Progenitor cell of endocrine pancreas (in vitro differentiated cells): ENCODE measurements around the gene ROBO2. TPM values are rescaled to one million over a fixed set of nuclear protein-coding genes. Genes with fewer than 3 reads are reported as not detected.

Source experiments
- DNase-seq: peaks from one replicate; pipeline ENCODE4 v3.0.0; 2021; ENCODE audit warnings: low spot score; ENCODE audit not compliant: unreplicated experiment
- H3K27ac Mint-ChIP-seq: 2 replicates; pipeline ENCODE4 v1.8.0; 2021; ENCODE audit warnings: mild to moderate bottlenecking, moderate library complexity, mixed read lengths
- H3K27me3 Mint-ChIP-seq: 2 replicates; pipeline ENCODE4 v1.8.0; 2021; ENCODE audit warnings: mixed read lengths
- H3K36me3 Mint-ChIP-seq: 2 replicates; pipeline ENCODE4 v1.8.0; 2022; ENCODE audit warnings: mixed read lengths; ENCODE audit not compliant: insufficient read depth
- H3K4me1 Mint-ChIP-seq: 2 replicates; pipeline ENCODE4 v1.8.0; 2021; ENCODE audit warnings: low read depth, mixed read lengths
- H3K4me3 Mint-ChIP-seq: 2 replicates; pipeline ENCODE4 v1.8.0; 2021; ENCODE audit warnings: low read depth, mild to moderate bottlenecking, moderate library complexity, mixed read lengths
- H3K9me3 Mint-ChIP-seq: 2 replicates; pipeline ENCODE4 v1.8.0; 2021; ENCODE audit warnings: low read depth, mixed read lengths
- CTCF ChIP-seq: fragments of 200-600 bp; sonication (generic); IDR thresholded peaks from one replicate; pipeline ENCODE4 v1.5.0; 2021; ENCODE audit warnings: antibody characterized with exemption, mild to moderate bottlenecking; ENCODE audit not compliant: unreplicated experiment
- total RNA-seq: library from RNA; stranded (reverse); gene quantifications from 2 replicates; pipeline ENCODE4 v1.2.1, GENCODE V29; 2021

ROBO2 gene
- total RNA-seq, 1 donor from 2014 or later, result 75.2 TPM

DNA sequence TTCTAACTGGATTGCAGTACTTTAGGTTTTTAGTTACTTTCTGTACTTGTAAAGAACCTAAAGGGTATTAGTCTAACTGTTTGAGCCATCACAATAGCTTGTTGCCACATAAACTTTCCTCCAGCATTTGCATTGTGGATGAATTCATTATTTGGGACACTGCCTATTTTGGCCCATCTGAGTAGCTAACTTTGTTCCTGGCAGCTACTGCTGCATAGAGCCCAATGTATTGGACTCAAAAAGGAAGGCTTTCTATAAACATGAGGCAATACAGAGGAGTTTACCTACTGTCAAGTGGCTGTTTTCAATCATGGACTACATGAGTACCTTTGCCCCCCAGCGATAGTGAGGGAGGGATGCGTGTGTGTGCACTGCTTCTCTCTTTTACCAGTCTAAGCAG, 1.9 kb downstream of the ROBO2 start:
- H3K9me3 Mint-ChIP-seq, result peaks cover 1% of the 10 kb centered on the region
- peaks cover 5% of the 10 kb centered on the region for H3K36me3 Mint-ChIP-seq
- TF ChIP-seq CTCF, result no peak
- peak overlapping the region; percentile 83 for H3K4me3 Mint-ChIP-seq
- no peaks in the 10 kb centered on the region for H3K27me3 Mint-ChIP-seq
- peaks cover 29% of the 10 kb centered on the region for H3K4me1 Mint-ChIP-seq
- H3K27ac Mint-ChIP-seq, result no peak overlapping the region
- no peak for DNase-seq

DNA sequence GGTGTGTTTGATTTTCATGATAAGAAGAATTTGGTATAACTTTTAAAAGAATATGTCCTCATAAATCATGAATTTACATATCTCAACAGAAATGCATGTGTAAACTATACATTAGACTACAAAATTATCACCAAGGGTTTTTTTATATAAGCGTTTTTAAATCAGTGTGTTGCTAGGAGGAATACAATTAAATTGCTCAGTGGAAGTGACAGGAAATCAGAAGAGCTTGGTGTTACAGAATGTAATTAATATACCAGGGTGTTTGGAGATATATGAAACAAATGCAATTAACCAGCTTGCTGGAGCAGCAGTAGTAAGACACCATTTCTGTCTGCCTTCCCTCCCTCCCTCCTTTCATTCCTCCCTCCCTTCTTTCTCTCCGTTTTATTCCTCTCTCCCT, 2.4 kb downstream of the ROBO2 start:
- peak overlapping the region; percentile 82 for H3K27ac Mint-ChIP-seq
- no peak for TF ChIP-seq CTCF
- H3K9me3 Mint-ChIP-seq, result peaks cover 3% of the 10 kb centered on the region
- peaks cover 29% of the 10 kb centered on the region for H3K4me1 Mint-ChIP-seq
- no peak for DNase-seq
- H3K27me3 Mint-ChIP-seq, result no peaks in the 10 kb centered on the region
- peak overlapping the region; percentile 83 for H3K4me3 Mint-ChIP-seq
- peaks cover 6% of the 10 kb centered on the region for H3K36me3 Mint-ChIP-seq

DNA sequence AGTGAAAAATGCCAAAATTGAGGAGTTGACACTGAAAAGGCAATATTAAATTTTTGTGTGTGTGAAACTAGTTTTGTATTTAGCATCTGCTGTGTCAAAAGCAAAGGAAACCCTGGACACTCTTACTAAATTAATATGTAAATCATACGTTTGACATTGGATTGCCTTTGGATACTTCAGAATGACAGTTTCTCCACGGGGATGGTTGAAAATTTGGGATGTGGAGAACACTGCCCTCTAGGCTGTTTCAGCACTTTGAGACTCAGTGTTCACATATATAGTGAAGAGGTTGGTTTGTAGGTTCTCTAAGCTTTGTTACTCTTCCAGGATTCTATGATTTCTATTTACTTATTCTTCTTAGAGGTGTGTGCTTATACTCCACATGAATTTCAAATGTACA, 3.0 kb downstream of the ROBO2 start:
- TF ChIP-seq CTCF, result peak; percentile 58

DNA sequence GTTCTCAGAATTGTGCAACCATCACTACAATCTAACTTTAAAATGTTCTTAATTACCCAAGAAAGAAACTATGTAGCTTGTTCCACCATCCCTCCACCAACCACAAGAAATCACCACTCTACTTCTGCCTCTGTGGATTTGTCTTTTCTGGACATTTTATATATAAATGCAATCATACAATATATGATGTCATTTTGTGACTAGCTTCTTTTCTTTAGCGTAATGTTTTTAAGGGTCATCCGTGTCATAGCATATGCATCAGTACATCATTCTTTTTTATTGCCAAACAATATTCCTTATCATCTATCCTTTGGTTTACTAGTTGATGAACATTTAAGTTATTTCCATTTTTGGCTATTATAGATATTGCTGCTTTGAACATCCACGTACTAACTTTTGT, 5.8 kb downstream of the ROBO2 start:
- peaks cover 6% of the 10 kb centered on the region for H3K9me3 Mint-ChIP-seq
- H3K27ac Mint-ChIP-seq, result no peak overlapping the region
- no peak for TF ChIP-seq CTCF
- H3K36me3 Mint-ChIP-seq, result peaks cover 8% of the 10 kb centered on the region
- H3K27me3 Mint-ChIP-seq, result no peaks in the 10 kb centered on the region
- H3K4me3 Mint-ChIP-seq, result no peak overlapping the region
- no peak for DNase-seq
- H3K4me1 Mint-ChIP-seq, result peaks cover 26% of the 10 kb centered on the region

More for the DNA sequence above, 3.0 kb downstream of the ROBO2 start:
- Mint-ChIP-seq H3K27me3 (no peaks in the 10 kb centered on the region), H3K36me3 (peaks cover 6% of the 10 kb centered on the region), H3K27ac (peak overlapping the region; percentile 82), H3K9me3 (peaks cover 3% of the 10 kb centered on the region), H3K4me3 (peak overlapping the region; percentile 83), H3K4me1 (peaks cover 28% of the 10 kb centered on the region)
- DNase-seq, result no peak

- peaks cover 31% of the 10 kb centered on the region for H3K4me1 Mint-ChIP-seq
- H3K9me3 Mint-ChIP-seq, result peaks cover 6% of the 10 kb centered on the region
- no peak for DNase-seq
- peaks cover 8% of the 10 kb centered on the region for H3K36me3 Mint-ChIP-seq
- no peak overlapping the region for H3K4me3 Mint-ChIP-seq
- no peak overlapping the region for H3K27ac Mint-ChIP-seq
- no peak for TF ChIP-seq CTCF
- no peaks in the 10 kb centered on the region for H3K27me3 Mint-ChIP-seq
These were observed 8.3 kb downstream of the ROBO2 start for GRCh38 chr3:77048186-77048585.
